HG03095 (cell line): ENCODE results near the gene EEF1B2.

Source experiments
- ATAC-seq: cut with Tn5 transposase; IDR thresholded peaks from one replicate; pipeline ENCODE4 v1.9.1; 2021; ENCODE audit warnings: moderate library complexity; ENCODE audit not compliant: unreplicated experiment

EEF1B2 gene

DNA sequence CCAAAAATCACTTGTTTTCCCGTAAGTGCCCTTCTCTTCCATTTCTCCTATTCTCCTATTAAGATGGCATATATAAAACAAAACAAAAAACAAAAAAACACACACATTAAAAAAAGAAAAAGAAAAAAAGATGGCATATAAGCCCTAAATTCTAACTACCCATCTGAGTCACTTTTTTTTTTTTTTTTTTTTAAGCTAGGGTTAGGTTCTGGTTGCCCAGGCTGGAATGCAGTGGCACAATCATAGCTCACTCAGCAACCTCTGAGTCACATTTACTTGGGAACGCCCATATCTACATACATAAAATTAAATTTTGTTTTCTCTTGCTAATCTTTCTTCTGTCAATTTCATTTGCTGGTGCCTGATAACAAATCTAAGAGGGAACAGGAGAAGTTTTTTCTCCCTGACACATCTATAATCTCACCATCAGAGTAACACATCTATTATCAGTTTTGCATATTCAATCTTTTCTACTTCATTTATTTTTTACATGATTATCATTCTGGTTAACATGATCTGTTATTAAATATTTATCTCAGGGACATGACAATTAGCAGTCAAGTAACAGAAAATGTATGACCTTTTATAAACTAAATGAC, 52.1 kb downstream of the EEF1B2 start:
- no peak for ATAC-seq
